ENCODE data around the gene LTO1. TPM values are rescaled to one million over a fixed set of nuclear protein-coding genes. Genes with fewer than 3 reads are reported as not detected.

Gene LTO1
- total RNA-seq, 1 experiment from 2014 or later = 36.7 TPM

DNA sequence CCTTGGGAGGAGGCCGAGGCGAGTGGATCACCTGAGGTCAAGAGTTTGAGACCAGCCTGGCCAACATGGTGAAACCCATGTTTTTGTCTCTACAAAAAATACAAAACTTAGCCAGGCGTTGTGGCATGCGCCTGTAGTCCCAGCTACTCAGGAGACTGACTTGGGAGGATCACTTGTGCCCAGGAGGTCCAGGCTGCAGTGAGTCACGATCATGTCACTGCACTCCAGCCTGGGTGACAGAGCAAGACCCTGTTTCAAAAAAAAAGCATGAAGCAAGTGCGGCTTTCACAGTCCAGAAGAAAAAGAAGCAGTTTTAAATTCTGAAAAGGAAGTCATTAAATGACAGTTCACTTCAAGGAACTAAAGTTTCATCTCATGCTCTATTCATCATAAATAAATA is 7.1 kb upstream of the LTO1 start:
- no peak overlapping the region for H3K27ac Mint-ChIP-seq (ENCODE audit: unreplicated experiment)

DNA sequence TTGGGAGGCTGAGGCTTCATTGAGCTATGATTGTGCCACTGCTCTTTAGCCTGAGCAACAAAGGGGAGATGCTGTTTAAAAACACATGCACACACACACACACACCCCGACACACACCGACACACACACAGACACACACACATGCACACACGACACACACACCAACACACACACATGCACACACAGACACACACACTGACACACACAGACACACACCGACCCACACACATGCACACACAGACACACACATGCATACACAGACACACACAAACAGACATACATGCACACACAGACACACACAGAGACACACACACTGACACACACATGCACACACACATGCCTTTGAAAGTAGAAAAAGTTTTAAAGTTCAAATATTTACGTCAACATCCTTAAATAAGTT is 5.5 kb upstream of the LTO1 start:
- CTCF ChIA-PET = no interaction called here
- Mint-ChIP-seq H3K4me3 (ENCODE audit: low read depth, unreplicated experiment) (no peak overlapping the region), H3K4me1 (ENCODE audit: low read depth, unreplicated experiment) (peaks cover 8% of the 10 kb centered on the region), H3K9me3 (ENCODE audit: low read depth, unreplicated experiment) (no peaks in the 10 kb centered on the region), H3K36me3 (ENCODE audit: insufficient read depth, unreplicated experiment) (peaks cover under 1% of the 10 kb centered on the region), H3K27ac (ENCODE audit: unreplicated experiment) (no peak overlapping the region), H3K27me3 (ENCODE audit: unreplicated experiment) (no peaks in the 10 kb centered on the region)
- no peak for TF ChIP-seq CTCF (IDR thresholded peaks at IDR 0.05; ENCODE audit: unreplicated experiment)
- no TSS peak for BruUV-seq (replicated peaks)
- no peak for DNase-seq
- intact Hi-C loops (cut with micrococcal nuclease; ENCODE audit: unreplicated experiment) = loop anchor here (5.0 kb wide), 1 partner anchor 578 kb away; no protein-coding TSS in a partner anchor

More for the DNA sequence above, 7.1 kb upstream of the LTO1 start:
- Mint-ChIP-seq H3K36me3 (ENCODE audit: insufficient read depth, unreplicated experiment) (no peaks in the 10 kb centered on the region), H3K4me3 (ENCODE audit: low read depth, unreplicated experiment) (no peak overlapping the region), H3K4me1 (ENCODE audit: low read depth, unreplicated experiment) (peaks cover 8% of the 10 kb centered on the region), H3K27me3 (ENCODE audit: unreplicated experiment) (no peaks in the 10 kb centered on the region), H3K9me3 (ENCODE audit: low read depth, unreplicated experiment) (no peaks in the 10 kb centered on the region)
- TF ChIP-seq CTCF (IDR thresholded peaks at IDR 0.05; ENCODE audit: unreplicated experiment) = no peak
- BruUV-seq (replicated peaks) = no TSS peak
- CTCF ChIA-PET = no interaction called here
- intact Hi-C loops (cut with micrococcal nuclease; ENCODE audit: unreplicated experiment) = loop anchor here (5.0 kb wide), 1 partner anchor 580 kb away; no protein-coding TSS in a partner anchor
- no peak for DNase-seq

DNA sequence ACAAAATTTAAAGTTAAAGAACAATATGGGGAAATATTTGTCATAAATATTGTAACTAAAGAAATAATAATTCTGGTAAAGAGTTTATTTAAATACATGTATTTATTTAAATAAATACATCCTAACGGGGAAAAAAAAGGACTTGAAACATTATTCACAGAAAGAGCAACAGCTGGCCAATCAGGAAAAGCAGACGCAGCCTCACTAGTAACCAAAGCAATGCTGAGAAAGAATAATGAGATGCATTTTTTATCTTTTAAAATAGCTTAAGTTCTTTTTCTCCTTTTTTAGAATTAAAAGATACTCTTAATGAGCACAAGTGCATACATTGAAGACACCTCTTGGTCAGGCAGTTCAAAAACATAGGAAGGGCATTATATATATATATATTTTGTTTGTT is 2.6 kb upstream of the LTO1 start:
- Mint-ChIP-seq H3K4me1 (ENCODE audit: low read depth, unreplicated experiment) (peaks cover 24% of the 10 kb centered on the region), H3K27me3 (ENCODE audit: unreplicated experiment) (no peaks in the 10 kb centered on the region), H3K4me3 (ENCODE audit: low read depth, unreplicated experiment) (no peak overlapping the region), H3K36me3 (ENCODE audit: insufficient read depth, unreplicated experiment) (peaks cover 30% of the 10 kb centered on the region), H3K9me3 (ENCODE audit: low read depth, unreplicated experiment) (no peaks in the 10 kb centered on the region), H3K27ac (ENCODE audit: unreplicated experiment) (no peak overlapping the region)
- TF ChIP-seq CTCF (IDR thresholded peaks at IDR 0.05; ENCODE audit: unreplicated experiment) = no peak
- DNase-seq = no peak
- CTCF ChIA-PET = interaction anchor here (0.5 kb wide), 1 partner anchor 38 kb away, joined by 3 read pairs; no protein-coding TSS in a partner anchor
- intact Hi-C loops (cut with micrococcal nuclease; ENCODE audit: unreplicated experiment) = no loop called here
- BruUV-seq (replicated peaks) = no TSS peak

DNA sequence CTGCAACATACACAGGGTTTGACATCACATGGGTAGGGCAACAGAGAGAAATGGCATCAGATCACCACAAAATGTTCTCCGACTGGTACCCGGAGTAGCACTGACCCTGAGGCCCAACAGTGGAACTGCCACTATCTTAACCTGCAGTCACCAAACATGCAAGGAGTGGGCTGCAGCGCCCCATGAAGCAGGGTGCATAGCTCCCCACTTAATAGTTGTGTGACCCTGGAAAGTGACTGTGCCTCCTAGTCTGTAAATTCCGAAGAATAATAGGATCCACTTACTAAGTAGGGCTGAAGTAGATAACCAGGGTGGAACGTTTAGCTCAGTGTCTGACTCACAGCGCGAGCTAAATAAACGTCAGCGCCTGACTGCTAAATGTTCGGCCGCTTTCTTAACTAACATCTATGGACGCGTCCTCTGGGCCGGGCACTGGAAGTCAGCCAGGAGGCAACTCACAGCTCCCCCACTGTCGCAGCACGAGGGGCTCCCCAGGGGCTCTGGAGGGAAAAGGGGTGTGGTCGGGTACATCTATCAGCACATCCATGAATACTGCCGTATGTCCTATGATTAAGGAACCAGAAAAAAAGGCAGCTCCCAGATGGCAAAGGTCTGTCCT is 777 bp downstream of the LTO1 start:
- Mint-ChIP-seq H3K4me1 (ENCODE audit: low read depth, unreplicated experiment) (peaks cover 26% of the 10 kb centered on the region), H3K4me3 (ENCODE audit: low read depth, unreplicated experiment) (peak overlapping the region; percentile 86), H3K9me3 (ENCODE audit: low read depth, unreplicated experiment) (no peaks in the 10 kb centered on the region), H3K27ac (ENCODE audit: unreplicated experiment) (peak overlapping the region; percentile 88), H3K27me3 (ENCODE audit: unreplicated experiment) (no peaks in the 10 kb centered on the region), H3K36me3 (ENCODE audit: insufficient read depth, unreplicated experiment) (peaks cover 45% of the 10 kb centered on the region)
- BruUV-seq (replicated peaks) = TSS peak; percentile 54
- intact Hi-C loops (cut with micrococcal nuclease; ENCODE audit: unreplicated experiment) = no loop called here
- no peak for DNase-seq
- CTCF ChIA-PET = interaction anchor here (0.9 to 1.6 kb wide), 7 partner anchors 9 to 573 kb away, joined by 3 to 6 read pairs (median 4); no protein-coding TSS in a partner anchor
- no peak for TF ChIP-seq CTCF (IDR thresholded peaks at IDR 0.05; ENCODE audit: unreplicated experiment)
